SK-N-SH (cell line): ENCODE measurements around the gene KCNE1.

Experiments
- JUND ChIP-seq: IDR thresholded peaks from 2 replicates; pipeline ENCODE4 v1.4.0; 2012
- MXI1 ChIP-seq: IDR thresholded peaks from 2 replicates; pipeline ENCODE4 v1.6.1; 2012; ENCODE audit warnings: mild to moderate bottlenecking, low read depth, low read length, improper control_type of control experiment
- NFIC ChIP-seq: IDR thresholded peaks from 2 replicates; pipeline ENCODE4 v1.4.0; 2012; ENCODE audit warnings: borderline replicate concordance
- NRF1 ChIP-seq: IDR thresholded peaks from 2 replicates; pipeline ENCODE4 v1.6.1; 2012; ENCODE audit warnings: low read depth, mild to moderate bottlenecking, low read length
- POLR2AphosphoS5 ChIP-seq: IDR thresholded peaks from 2 replicates; pipeline ENCODE4 v1.6.1; 2012; ENCODE audit warnings: low read depth, low read length
- SMC3 ChIP-seq: IDR thresholded peaks from 2 replicates; pipeline ENCODE4 v1.6.1; 2012; ENCODE audit warnings: low read depth, low read length, improper control_type of control experiment
- TEAD4 ChIP-seq: IDR thresholded peaks from 2 replicates; pipeline ENCODE4 v1.4.0; 2012; ENCODE audit warnings: mild to moderate bottlenecking, borderline replicate concordance; ENCODE audit not compliant: insufficient read depth
- USF2 ChIP-seq: fragments of 150-350 bp; IDR thresholded peaks from 2 replicates; pipeline ENCODE4 v1.6.1; 2017; ENCODE audit warnings: antibody characterized with exemption, low read length, low read depth, borderline replicate concordance
- YY1 ChIP-seq: IDR thresholded peaks from 2 replicates; pipeline ENCODE4 v1.4.0; 2012; ENCODE audit warnings: low read depth, mild to moderate bottlenecking
- TF ChIP-seq, protein P1 (sequence below): fragments of 200-600 bp; sonication (generic); IDR thresholded peaks from 2 replicates; pipeline ENCODE4 v1.6.1; 2017; ENCODE audit warnings: antibody characterized with exemption, mild to moderate bottlenecking, moderate library complexity
- TF ChIP-seq, protein P2 (sequence below): IDR thresholded peaks from 2 replicates; pipeline ENCODE4 v1.6.1; 2012; ENCODE audit warnings: mild to moderate bottlenecking, low read depth, low read length, moderate library complexity
- TF ChIP-seq, protein P3 (sequence below): IDR thresholded peaks from 2 replicates; pipeline ENCODE4 v1.4.0; 2012; ENCODE audit warnings: low read depth

DNA sequence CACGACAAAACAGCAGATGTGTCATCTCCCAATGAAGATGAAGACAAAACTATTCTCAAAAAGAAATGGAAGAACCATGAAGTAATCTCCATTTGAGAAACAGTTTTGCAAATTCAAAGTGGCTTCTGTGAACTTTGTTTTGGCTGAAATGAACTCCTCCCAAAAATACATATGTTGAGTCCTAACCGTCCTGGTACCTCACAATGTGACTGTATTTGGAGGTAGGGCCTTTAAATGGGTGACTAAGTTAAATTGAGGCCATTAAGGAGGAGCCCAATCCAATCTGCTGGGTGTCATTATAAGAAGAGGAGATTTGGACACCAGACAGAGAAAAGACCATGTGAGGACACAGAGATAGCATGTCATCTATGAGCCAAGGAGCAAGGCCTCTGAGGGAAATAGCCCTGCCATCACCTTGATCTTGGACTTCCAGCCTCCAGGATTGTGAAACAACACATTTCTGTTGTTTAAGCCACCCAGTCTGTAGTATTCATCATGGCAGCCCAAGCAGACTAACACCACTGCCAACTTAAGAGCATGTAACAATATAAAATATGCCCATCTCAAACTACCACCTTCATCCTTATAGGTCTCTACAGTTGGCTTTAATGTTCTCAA lies 38.3 kb upstream of the KCNE1 start:
- TF ChIP-seq JUND, result no peak
- no peak for TF ChIP-seq USF2
- TF ChIP-seq, protein P1, sequence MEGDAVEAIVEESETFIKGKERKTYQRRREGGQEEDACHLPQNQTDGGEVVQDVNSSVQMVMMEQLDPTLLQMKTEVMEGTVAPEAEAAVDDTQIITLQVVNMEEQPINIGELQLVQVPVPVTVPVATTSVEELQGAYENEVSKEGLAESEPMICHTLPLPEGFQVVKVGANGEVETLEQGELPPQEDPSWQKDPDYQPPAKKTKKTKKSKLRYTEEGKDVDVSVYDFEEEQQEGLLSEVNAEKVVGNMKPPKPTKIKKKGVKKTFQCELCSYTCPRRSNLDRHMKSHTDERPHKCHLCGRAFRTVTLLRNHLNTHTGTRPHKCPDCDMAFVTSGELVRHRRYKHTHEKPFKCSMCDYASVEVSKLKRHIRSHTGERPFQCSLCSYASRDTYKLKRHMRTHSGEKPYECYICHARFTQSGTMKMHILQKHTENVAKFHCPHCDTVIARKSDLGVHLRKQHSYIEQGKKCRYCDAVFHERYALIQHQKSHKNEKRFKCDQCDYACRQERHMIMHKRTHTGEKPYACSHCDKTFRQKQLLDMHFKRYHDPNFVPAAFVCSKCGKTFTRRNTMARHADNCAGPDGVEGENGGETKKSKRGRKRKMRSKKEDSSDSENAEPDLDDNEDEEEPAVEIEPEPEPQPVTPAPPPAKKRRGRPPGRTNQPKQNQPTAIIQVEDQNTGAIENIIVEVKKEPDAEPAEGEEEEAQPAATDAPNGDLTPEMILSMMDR, result no peak
- TF ChIP-seq POLR2AphosphoS5, result no peak
- no peak for TF ChIP-seq NRF1
- TF ChIP-seq, protein P2, sequence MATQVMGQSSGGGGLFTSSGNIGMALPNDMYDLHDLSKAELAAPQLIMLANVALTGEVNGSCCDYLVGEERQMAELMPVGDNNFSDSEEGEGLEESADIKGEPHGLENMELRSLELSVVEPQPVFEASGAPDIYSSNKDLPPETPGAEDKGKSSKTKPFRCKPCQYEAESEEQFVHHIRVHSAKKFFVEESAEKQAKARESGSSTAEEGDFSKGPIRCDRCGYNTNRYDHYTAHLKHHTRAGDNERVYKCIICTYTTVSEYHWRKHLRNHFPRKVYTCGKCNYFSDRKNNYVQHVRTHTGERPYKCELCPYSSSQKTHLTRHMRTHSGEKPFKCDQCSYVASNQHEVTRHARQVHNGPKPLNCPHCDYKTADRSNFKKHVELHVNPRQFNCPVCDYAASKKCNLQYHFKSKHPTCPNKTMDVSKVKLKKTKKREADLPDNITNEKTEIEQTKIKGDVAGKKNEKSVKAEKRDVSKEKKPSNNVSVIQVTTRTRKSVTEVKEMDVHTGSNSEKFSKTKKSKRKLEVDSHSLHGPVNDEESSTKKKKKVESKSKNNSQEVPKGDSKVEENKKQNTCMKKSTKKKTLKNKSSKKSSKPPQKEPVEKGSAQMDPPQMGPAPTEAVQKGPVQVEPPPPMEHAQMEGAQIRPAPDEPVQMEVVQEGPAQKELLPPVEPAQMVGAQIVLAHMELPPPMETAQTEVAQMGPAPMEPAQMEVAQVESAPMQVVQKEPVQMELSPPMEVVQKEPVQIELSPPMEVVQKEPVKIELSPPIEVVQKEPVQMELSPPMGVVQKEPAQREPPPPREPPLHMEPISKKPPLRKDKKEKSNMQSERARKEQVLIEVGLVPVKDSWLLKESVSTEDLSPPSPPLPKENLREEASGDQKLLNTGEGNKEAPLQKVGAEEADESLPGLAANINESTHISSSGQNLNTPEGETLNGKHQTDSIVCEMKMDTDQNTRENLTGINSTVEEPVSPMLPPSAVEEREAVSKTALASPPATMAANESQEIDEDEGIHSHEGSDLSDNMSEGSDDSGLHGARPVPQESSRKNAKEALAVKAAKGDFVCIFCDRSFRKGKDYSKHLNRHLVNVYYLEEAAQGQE, result no peak
- TF ChIP-seq NFIC, result no peak
- no peak for TF ChIP-seq TEAD4
- TF ChIP-seq MXI1, result no peak
- TF ChIP-seq SMC3, result no peak
- TF ChIP-seq, protein P3, sequence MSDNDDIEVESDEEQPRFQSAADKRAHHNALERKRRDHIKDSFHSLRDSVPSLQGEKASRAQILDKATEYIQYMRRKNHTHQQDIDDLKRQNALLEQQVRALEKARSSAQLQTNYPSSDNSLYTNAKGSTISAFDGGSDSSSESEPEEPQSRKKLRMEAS, result no peak
- TF ChIP-seq YY1, result no peak
